Panc1 (cell line): ENCODE results near the gene ASCL3.

Source experiments
- POLR2AphosphoS5 ChIP-seq: IDR thresholded peaks from 2 replicates; pipeline ENCODE4 v1.6.1; 2012; ENCODE audit warnings: mild to moderate bottlenecking, low read depth, low read length, moderate library complexity
- SIN3A ChIP-seq: IDR thresholded peaks from 2 replicates; pipeline ENCODE4 v1.6.1; 2012; ENCODE audit warnings: low read depth, mild to moderate bottlenecking, low read length, moderate library complexity, borderline replicate concordance; ENCODE audit not compliant: insufficient read depth
- TCF7L2 ChIP-seq: IDR thresholded peaks from 2 replicates; pipeline ENCODE4 v1.6.1; 2011; ENCODE audit warnings: mild to moderate bottlenecking, low read depth, low read length, inconsistent platforms
- TF ChIP-seq, protein P1 (sequence below): fragments of 450-650 bp; IDR thresholded peaks from 2 replicates; pipeline ENCODE4 v1.5.1; 2017; ENCODE audit warnings: mild to moderate bottlenecking
- TF ChIP-seq, protein P2 (sequence below), 2 experiments: IDR thresholded peaks; 2 replicates each; pipeline ENCODE4 v1.6.1; 2011 to 2012; ENCODE audit warnings: low read depth in 2 of 2, control low read depth in 1 of 2, low read length in 1 of 2, mild to moderate bottlenecking in 1 of 2, moderate library complexity in 1 of 2; ENCODE audit not compliant: insufficient read depth in 1 of 2

DNA sequence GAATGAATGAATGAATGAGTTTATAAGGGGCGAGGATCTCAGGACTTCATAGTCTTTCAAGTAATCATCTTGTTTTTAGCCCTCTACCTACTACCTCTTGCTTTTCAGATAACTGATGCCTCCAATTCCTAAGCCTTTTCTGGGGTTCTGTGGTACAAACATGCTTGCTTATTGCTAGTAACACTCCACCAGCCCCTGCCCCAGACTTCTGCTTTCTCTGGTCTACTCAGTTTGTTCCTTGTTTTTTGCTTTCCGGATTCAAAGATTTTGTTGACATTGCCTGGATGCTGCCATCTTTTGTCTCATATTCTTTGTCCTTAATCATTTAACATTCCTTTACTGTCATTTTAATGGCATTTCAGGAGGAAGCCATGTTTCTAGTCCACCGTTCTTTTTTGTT is 30.3 kb upstream of the ASCL3 start:
- TF ChIP-seq, protein P1, sequence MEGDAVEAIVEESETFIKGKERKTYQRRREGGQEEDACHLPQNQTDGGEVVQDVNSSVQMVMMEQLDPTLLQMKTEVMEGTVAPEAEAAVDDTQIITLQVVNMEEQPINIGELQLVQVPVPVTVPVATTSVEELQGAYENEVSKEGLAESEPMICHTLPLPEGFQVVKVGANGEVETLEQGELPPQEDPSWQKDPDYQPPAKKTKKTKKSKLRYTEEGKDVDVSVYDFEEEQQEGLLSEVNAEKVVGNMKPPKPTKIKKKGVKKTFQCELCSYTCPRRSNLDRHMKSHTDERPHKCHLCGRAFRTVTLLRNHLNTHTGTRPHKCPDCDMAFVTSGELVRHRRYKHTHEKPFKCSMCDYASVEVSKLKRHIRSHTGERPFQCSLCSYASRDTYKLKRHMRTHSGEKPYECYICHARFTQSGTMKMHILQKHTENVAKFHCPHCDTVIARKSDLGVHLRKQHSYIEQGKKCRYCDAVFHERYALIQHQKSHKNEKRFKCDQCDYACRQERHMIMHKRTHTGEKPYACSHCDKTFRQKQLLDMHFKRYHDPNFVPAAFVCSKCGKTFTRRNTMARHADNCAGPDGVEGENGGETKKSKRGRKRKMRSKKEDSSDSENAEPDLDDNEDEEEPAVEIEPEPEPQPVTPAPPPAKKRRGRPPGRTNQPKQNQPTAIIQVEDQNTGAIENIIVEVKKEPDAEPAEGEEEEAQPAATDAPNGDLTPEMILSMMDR = no peak
- no peak for TF ChIP-seq SIN3A
- no peak for TF ChIP-seq POLR2AphosphoS5
- TF ChIP-seq TCF7L2 = no peak
- TF ChIP-seq, protein P2, sequence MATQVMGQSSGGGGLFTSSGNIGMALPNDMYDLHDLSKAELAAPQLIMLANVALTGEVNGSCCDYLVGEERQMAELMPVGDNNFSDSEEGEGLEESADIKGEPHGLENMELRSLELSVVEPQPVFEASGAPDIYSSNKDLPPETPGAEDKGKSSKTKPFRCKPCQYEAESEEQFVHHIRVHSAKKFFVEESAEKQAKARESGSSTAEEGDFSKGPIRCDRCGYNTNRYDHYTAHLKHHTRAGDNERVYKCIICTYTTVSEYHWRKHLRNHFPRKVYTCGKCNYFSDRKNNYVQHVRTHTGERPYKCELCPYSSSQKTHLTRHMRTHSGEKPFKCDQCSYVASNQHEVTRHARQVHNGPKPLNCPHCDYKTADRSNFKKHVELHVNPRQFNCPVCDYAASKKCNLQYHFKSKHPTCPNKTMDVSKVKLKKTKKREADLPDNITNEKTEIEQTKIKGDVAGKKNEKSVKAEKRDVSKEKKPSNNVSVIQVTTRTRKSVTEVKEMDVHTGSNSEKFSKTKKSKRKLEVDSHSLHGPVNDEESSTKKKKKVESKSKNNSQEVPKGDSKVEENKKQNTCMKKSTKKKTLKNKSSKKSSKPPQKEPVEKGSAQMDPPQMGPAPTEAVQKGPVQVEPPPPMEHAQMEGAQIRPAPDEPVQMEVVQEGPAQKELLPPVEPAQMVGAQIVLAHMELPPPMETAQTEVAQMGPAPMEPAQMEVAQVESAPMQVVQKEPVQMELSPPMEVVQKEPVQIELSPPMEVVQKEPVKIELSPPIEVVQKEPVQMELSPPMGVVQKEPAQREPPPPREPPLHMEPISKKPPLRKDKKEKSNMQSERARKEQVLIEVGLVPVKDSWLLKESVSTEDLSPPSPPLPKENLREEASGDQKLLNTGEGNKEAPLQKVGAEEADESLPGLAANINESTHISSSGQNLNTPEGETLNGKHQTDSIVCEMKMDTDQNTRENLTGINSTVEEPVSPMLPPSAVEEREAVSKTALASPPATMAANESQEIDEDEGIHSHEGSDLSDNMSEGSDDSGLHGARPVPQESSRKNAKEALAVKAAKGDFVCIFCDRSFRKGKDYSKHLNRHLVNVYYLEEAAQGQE (IDR thresholded peaks at IDR 0.05; ENCODE audit: insufficient read depth in 1 of 2, low read depth in 2 of 2, low read length in 1 of 2) = no peak
